Esophagus muscularis mucosa (tissue), 4 donors: ENCODE results near the gene ITGA7. TPM values are rescaled to one million over a fixed set of nuclear protein-coding genes. Genes with fewer than 3 reads are reported as not detected.
A peak's percentile ranks its signal among the peaks of the same experiment; 100 is the strongest.

ENCODE experiments used
- DNase-seq: peaks from one replicate; pipeline ENCODE4 v3.0.0-alpha.2; 2017; ENCODE audit errors: extremely low spot score
- H3K27ac ChIP-seq, 4 donors: fragments of 200-600 bp; sonication (generic); replicated peaks in 1 of 4; 1 replicate in 3 of 4; 2 replicates in 1 of 4; pipeline ENCODE4 v1.5.1; 2016 to 2019; ENCODE audit warnings: mild to moderate bottlenecking in 1 of 4
- H3K27me3 ChIP-seq, 4 donors: fragments of 200-600 bp; sonication (generic); one replicate each; pipeline versions ENCODE4 v1.5.1 to v1.6.0; 2016 to 2019
- H3K36me3 ChIP-seq, 4 donors: fragments of 200-600 bp; sonication (generic); one replicate each; pipeline ENCODE4 v1.5.1; 2016 to 2019
- H3K4me1 ChIP-seq, 4 donors: fragments of 200-600 bp; sonication (generic); one replicate each; pipeline ENCODE4 v1.5.1; 2016 to 2019
- H3K4me3 ChIP-seq, 4 donors: fragments of 200-600 bp; sonication (generic); 1 replicate in 2 of 4; 2 replicates in 2 of 4; pipeline ENCODE4 v1.5.1; 2016 to 2019; ENCODE audit warnings: mild to moderate bottlenecking in 4 of 4, moderate library complexity in 1 of 4
- H3K9me3 ChIP-seq, 4 donors: fragments of 200-600 bp; sonication (generic); 1 replicate in 3 of 4; 2 replicates in 1 of 4; pipeline ENCODE4 v1.5.1; 2016 to 2019
- CTCF ChIP-seq, 3 experiments: fragments of 200-600 bp in 2 of 3; fragments of 450-650 bp in 1 of 3; sonication (generic) in 2 of 3; IDR thresholded peaks; one replicate each; pipeline ENCODE4 v1.5.1; 2017 to 2019; ENCODE audit warnings: antibody characterized with exemption in 3 of 3, mild to moderate bottlenecking in 2 of 3, moderate library complexity in 1 of 3
- EP300 ChIP-seq: sonication (generic); formaldehyde crosslinking; IDR thresholded peaks from one replicate; pipeline ENCODE4 v1.6.1; 2017; ENCODE audit warnings: antibody characterized with exemption
- POLR2A ChIP-seq: fragments of 450-650 bp; IDR thresholded peaks from one replicate; pipeline ENCODE4 v1.6.1; 2017; ENCODE audit warnings: antibody characterized with exemption, moderate library complexity, mild to moderate bottlenecking, low read depth
- POLR2AphosphoS5 ChIP-seq, 2 donors: sonication (generic); formaldehyde crosslinking; IDR thresholded peaks; one replicate each; pipeline ENCODE4 v1.6.1; 2017; ENCODE audit warnings: antibody characterized with exemption in 2 of 2
- WGBS: methylation state at CpG from one replicate; pipeline ENCODE4 v1.1.5; 2018; 5-methylcytosine and 5-hydroxymethylcytosine counted together
- intact Hi-C: fragments of 100-400 bp; cut with DNase I; formaldehyde crosslinking; loops from one replicate; pipeline ENCODE4 v1.15.1; 2023
- total RNA-seq, 4 donors: library from RNA; depleted of rRNA; stranded (reverse); fragments of >200 nt; gene quantifications; one replicate each; pipeline versions ENCODE4 v1.1.0 to v1.2.1, GENCODE V29; 2016

The ITGA7 gene
- total RNA-seq, 4 donors from 2014 or later, result 155 to 245 (median 218) TPM

- no peaks in the 10 kb centered on the region for H3K4me1 ChIP-seq
- TF ChIP-seq EP300 (no peak), POLR2A (no peak), CTCF (IDR thresholded peaks at IDR 0.05) (no peak), POLR2AphosphoS5 (IDR thresholded peaks at IDR 0.05) (no peak)
- no peaks in the 10 kb centered on the region for H3K27me3 ChIP-seq
- intact Hi-C loops, result no loop called here
- H3K27ac ChIP-seq, result no peak overlapping the region
- peaks cover 36 to 64% (median 53%) of the 10 kb centered on the region in 4 donors for H3K36me3 ChIP-seq
- no peaks in the 10 kb centered on the region for H3K9me3 ChIP-seq
- no peak overlapping the region for H3K4me3 ChIP-seq
- no peak for DNase-seq
Observed at GRCh38 chr12:55687746-55688145, 20.0 kb downstream of the ITGA7 start.

DNA sequence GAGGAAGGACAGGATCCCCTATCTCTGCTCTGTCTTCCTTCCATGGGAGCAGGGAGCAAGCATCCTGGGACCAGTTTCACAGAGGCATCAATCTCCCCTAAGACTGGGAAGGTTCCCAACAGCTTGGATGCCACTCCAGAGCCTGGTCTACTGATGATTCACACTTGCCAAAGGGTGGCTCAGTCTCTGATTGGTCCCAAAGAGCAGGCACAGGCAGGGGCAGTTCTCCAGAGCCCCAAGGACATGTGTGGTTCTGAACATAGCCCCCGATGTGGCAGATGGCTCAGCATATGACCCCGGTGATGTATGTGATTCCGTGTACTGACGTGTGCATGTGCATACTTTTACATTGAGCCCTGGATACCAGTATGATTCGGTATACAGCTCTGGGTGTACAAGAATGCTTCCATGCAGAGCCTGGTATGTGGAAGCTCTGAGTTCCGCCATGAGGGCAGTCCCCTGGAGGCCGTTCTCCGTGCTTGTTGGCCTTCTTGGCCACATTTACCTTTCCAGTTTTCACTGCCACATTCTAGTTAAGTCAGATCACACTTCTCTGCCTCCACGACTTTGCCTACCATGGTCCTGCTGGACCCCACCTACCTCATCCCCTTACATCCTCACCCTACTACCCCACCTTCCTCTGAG is 21.2 kb downstream of the ITGA7 start:
- Histone ChIP-seq H3K36me3 (peaks cover 27 to 52% (median 40%) of the 10 kb centered on the region in 4 donors), H3K4me1 (peaks cover 6 to 8% (median 7%) of the 10 kb centered on the region in 4 donors), H3K27ac (no peak overlapping the region), H3K9me3 (no peaks in the 10 kb centered on the region), H3K4me3 (no peak overlapping the region), H3K27me3 (no peaks in the 10 kb centered on the region)
- WGBS, result 77% methylated on average over 6 of the region's 9 CpGs
- DNase-seq, result no peak
- TF ChIP-seq EP300 (no peak), POLR2A (no peak), CTCF (IDR thresholded peaks at IDR 0.05) (no peak), POLR2AphosphoS5 (IDR thresholded peaks at IDR 0.05) (no peak)
- intact Hi-C loops, result no loop called here

DNA sequence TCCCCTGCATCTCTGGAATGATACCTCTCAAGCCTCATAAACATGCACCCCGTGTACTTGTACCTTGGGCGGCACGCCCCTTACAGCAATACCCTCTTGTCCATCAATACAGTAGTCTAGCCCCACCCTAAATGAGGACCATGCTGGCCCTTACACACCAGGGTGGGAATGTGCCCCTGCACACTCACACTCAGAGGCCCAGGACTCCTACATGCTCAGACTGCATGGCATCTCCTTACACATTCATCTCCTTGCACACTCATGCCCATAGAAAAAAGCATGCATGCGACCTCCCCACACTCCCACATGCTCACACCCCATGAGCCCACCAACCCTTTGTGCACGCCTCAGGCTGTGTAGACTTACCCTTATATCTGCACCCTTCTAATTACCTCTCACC is 22.0 kb downstream of the ITGA7 start:
- 91% methylated on average over 5 of the region's 5 CpGs for WGBS
- Histone ChIP-seq H3K4me1 (peaks cover 10 to 16% (median 14%) of the 10 kb centered on the region in 4 donors), H3K27me3 (no peaks in the 10 kb centered on the region), H3K4me3 (no peak overlapping the region), H3K36me3 (peaks cover 27 to 51% (median 39%) of the 10 kb centered on the region in 4 donors), H3K9me3 (no peaks in the 10 kb centered on the region), H3K27ac (no peak overlapping the region)
- DNase-seq, result no peak
- no peak for TF ChIP-seq POLR2AphosphoS5 (IDR thresholded peaks at IDR 0.05)
- no peak for TF ChIP-seq POLR2A
- no peak for TF ChIP-seq EP300
- no peak for TF ChIP-seq CTCF (IDR thresholded peaks at IDR 0.05)
- intact Hi-C loops, result no loop called here

DNA sequence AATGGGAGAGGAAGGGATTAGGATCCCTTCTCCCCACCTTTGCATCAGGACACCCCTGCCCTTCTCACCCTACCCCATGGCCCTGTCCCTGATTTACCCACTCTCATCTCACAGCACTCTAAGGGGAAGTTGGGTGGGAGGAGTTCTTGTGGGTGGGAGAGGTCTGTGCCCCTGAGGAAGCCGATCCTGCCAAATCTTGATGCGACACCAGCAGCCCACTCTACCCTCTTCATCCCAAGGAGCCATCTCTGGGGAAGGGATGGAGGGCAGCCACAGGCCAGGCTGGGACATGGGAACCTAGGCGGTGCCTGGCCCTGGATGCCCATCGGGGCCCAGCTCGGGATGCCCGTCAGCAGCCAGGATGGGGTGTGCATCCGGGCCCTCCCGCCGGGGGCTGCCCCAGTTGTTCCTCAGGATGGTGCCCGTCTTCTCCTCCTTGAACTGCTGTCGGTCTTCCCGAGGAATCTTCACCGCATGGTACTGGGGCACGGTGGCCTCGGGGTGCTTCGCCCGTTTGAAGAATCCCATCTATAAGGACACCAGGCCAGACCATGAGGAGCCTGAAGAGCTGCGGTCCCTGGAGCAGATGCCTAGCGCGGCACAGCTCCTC is 22.8 kb downstream of the ITGA7 start:
- peaks cover 10 to 16% (median 14%) of the 10 kb centered on the region in 4 donors for H3K4me1 ChIP-seq
- peaks cover 27 to 51% (median 39%) of the 10 kb centered on the region in 4 donors for H3K36me3 ChIP-seq
- TF ChIP-seq POLR2AphosphoS5 (IDR thresholded peaks at IDR 0.05) (peak in 1 of 2 donors; percentile 9), EP300 (no peak)
- WGBS, result 90% methylated on average over 20 of the region's 20 CpGs
- H3K9me3 ChIP-seq, result no peaks in the 10 kb centered on the region
- DNase-seq, result no peak
- H3K4me3 ChIP-seq, result no peak overlapping the region
- H3K27me3 ChIP-seq, result no peaks in the 10 kb centered on the region
- no peak overlapping the region for H3K27ac ChIP-seq
- intact Hi-C loops, result loop anchor here (5.0 kb wide), 1 partner anchor 52 kb away; no protein-coding TSS in a partner anchor

- no peaks in the 10 kb centered on the region for H3K9me3 ChIP-seq
- intact Hi-C loops, result loop anchor here (5.0 kb wide), 1 partner anchor 54 kb away; no protein-coding TSS in a partner anchor
- no peak overlapping the region for H3K27ac ChIP-seq
Observed at GRCh38 chr12:55683676-55684075, 24.0 kb downstream of the ITGA7 start.

More at GRCh38 chr12:55683676-55684075, 24.0 kb downstream of the ITGA7 start:
- Histone ChIP-seq H3K27me3 (no peaks in the 10 kb centered on the region), H3K4me3 (no peak overlapping the region), H3K36me3 (peaks cover 22 to 42% (median 33%) of the 10 kb centered on the region in 4 donors), H3K4me1 (peaks cover 10 to 16% (median 14%) of the 10 kb centered on the region in 4 donors)
- WGBS, result 92% methylated on average over 7 of the region's 7 CpGs
- DNase-seq, result no peak
- no peak for TF ChIP-seq CTCF (IDR thresholded peaks at IDR 0.05)
- peak in 1 of 2 donors; percentile 6 for TF ChIP-seq POLR2AphosphoS5 (IDR thresholded peaks at IDR 0.05)
